Neural cell (in vitro differentiated cells): Measurements from ENCODE around the gene PAX1.

ENCODE experiments used
- CTCF ChIP-seq: fragments of 450-650 bp; IDR thresholded peaks from 2 replicates; pipeline ENCODE4 v1.5.1; 2014; ENCODE audit warnings: antibody characterized with exemption, mild to moderate bottlenecking, moderate library complexity; ENCODE audit not compliant: poor library complexity, severe bottlenecking
- EP300 ChIP-seq: fragments of 450-650 bp; conservative IDR thresholded peaks from 2 replicates; pipeline ENCODE4 v1.6.1; 2014; ENCODE audit warnings: antibody characterized with exemption, mild to moderate bottlenecking, moderate library complexity; ENCODE audit not compliant: poor library complexity, severe bottlenecking
- POLR2AphosphoS5 ChIP-seq: IDR thresholded peaks from 2 replicates; pipeline ENCODE4 v1.6.1; 2012
- RAD21 ChIP-seq: fragments of 450-650 bp; conservative IDR thresholded peaks from 2 replicates; pipeline ENCODE4 v1.6.1; 2014; ENCODE audit warnings: antibody characterized with exemption, mild to moderate bottlenecking, moderate library complexity

DNA sequence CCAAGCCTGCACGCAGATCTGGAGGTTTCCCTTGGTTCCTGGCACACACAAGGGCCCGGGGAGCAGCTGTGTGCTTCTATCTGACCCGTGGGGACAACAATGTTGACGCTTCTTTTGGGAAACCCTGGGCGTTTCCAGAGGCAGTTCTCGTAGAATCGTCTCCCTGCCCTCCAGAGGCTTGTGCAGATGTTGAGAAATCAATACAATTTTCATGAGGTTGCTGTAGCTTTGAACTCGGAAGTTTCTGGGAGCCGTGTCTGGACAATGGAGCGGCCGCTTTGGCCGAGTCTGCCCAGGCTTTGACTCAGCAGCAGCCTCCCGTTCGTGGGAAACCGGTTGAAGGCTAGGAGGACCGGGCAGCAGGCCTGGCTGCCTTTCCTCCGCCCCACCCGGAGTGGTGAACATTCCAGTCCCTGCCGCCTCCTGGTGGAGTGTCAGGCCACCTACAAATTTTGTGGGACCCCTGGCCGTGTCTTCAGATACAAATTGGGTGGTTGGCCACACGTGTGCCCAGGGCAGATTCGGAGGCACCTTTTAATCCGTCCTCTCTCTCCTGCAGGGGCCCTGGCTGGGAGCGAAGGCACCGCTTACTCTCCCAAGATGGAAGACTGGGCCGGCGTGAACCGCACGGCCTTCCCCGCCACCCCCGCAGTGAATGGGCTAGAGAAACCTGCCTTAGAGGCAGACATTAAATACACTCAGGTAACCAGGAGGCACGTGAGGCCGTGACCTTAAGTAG is 2.7 kb downstream of the PAX1 start:
- TF ChIP-seq POLR2AphosphoS5 (no peak), CTCF (no peak), EP300 (no peak), RAD21 (no peak)
